ENCODE measurements around the gene FIGNL1. TPM values are rescaled to one million over a fixed set of nuclear protein-coding genes. Genes with fewer than 3 reads are reported as not detected.

The FIGNL1 gene
- total RNA-seq, 4 donors from 2014 or later = 0.80 to 6.2 (median 3.6) TPM

DNA sequence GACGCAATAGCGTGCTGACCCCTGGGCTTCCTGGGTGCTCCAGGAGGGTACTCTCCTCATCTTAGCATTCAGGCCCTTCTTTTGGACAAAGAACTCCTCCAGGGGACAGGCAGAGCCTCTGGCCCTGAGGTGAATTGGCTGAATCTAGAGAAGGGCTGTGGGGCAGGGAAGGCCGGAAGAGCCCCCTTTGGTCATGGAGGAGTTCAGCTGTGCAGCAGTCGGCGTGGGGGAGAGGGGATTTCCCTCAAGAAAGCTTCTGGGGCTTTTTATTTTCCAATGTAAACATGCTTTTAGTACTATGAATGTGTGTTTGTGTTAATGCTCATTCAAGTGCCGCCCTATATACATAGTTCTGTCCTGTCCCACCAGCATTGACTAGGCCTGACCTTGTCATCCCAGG is 38.8 kb downstream of the FIGNL1 start:
- H3K36me3 ChIP-seq = no peaks in the 10 kb centered on the region
- intact Hi-C loops (cut with DNase I; ENCODE audit: low total_unique reads) = loop anchor here (10.0 kb wide), 1 partner anchor 317 kb away; the partner anchor contains the start of gene ZPBP
- no peak for DNase-seq
- in situ Hi-C loops (cut with MboI; ENCODE audit: low pct_ligation_motif_present in 1 of 4, low pct_unique_long_range_greater_than_20kb in 1 of 4, low sequenced_read_pairs in 3 of 4) = loop anchor here in 3 of 4 donors (10.0 to 25.0 kb wide), 2 partner anchors 199 to 207 kb away; no protein-coding TSS in a partner anchor
- TF ChIP-seq, protein P1, sequence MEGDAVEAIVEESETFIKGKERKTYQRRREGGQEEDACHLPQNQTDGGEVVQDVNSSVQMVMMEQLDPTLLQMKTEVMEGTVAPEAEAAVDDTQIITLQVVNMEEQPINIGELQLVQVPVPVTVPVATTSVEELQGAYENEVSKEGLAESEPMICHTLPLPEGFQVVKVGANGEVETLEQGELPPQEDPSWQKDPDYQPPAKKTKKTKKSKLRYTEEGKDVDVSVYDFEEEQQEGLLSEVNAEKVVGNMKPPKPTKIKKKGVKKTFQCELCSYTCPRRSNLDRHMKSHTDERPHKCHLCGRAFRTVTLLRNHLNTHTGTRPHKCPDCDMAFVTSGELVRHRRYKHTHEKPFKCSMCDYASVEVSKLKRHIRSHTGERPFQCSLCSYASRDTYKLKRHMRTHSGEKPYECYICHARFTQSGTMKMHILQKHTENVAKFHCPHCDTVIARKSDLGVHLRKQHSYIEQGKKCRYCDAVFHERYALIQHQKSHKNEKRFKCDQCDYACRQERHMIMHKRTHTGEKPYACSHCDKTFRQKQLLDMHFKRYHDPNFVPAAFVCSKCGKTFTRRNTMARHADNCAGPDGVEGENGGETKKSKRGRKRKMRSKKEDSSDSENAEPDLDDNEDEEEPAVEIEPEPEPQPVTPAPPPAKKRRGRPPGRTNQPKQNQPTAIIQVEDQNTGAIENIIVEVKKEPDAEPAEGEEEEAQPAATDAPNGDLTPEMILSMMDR (IDR thresholded peaks at IDR 0.05) = no peak
- TF ChIP-seq POLR2AphosphoS5 (IDR thresholded peaks at IDR 0.05) (no peak), POLR2A (IDR thresholded peaks at IDR 0.05) (no peak), EP300 (IDR thresholded peaks at IDR 0.05; ENCODE audit: low read depth) (no peak)
- H3K9me3 ChIP-seq = no peaks in the 10 kb centered on the region
- H3K27me3 ChIP-seq = no peaks in the 10 kb centered on the region
- H3K27ac ChIP-seq = peak overlapping the region in 1 of 4 donors; percentile 17
- 84% methylated on average over 6 of the region's 6 CpGs; no CpG with 5 or more reads in 1 of the 2 donors for WGBS, 2 donors (ENCODE audit: low coverage in 1 of 2)
- H3K4me1 ChIP-seq = no peaks in the 10 kb centered on the region
- H3K4me3 ChIP-seq = no peak overlapping the region

DNA sequence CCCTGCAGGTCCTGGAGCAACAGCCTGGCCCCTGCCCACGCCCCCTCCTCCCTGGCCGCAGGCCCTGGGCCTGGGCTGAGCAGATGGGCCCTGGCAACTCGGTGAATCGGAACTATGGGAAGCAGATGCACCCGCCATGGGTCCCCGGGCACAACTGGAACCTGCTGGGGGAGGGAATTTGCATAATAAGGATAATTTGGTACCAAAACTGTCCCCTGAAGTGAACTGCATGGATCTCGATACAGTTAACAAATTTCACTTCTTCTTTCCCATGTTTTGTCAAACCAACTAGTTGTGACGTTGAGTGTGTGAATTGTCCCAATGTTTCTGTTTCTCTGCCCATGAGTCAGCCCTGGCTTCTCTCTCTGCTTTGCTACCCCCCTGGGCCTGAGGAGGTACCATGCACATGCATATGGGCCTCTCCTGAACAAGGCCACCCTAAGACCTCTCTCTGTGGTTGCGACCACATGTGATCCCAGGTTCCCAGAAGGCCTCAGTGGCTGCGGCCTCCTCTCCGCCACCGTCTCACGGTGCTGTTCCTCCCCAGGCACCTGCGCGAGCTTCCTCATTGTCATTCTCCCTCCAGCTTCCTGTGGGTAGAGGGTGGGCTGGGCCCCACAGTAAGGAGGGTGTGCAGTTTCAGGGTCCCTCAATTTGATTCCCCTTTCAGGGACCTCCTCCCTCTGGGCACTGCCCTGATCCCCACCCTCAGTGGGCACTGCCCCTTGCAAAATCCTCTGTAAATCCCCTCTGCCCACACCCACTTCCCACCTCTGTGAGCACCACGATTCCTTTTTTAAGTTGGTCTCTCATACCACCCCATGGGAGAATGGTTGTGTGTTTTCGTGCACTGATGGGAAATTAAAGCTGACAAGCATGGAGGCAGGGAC is 40.0 kb downstream of the FIGNL1 start:
- peak; percentile 43 for DNase-seq
- Histone ChIP-seq H3K27me3 (no peaks in the 10 kb centered on the region), H3K4me1 (no peaks in the 10 kb centered on the region), H3K36me3 (no peaks in the 10 kb centered on the region), H3K9me3 (no peaks in the 10 kb centered on the region), H3K4me3 (no peak overlapping the region), H3K27ac (peak overlapping the region in 3 of 4 donors; percentile 15 to 29 (median 21))
- in situ Hi-C loops (cut with MboI; ENCODE audit: low pct_ligation_motif_present in 1 of 4, low pct_unique_long_range_greater_than_20kb in 1 of 4, low sequenced_read_pairs in 3 of 4) (loop anchor here in 3 of 4 donors (10.0 to 25.0 kb wide), 2 partner anchors 198 to 205 kb away; no protein-coding TSS in a partner anchor), intact Hi-C loops (cut with DNase I; ENCODE audit: low total_unique reads) (loop anchor here (10.0 kb wide), 1 partner anchor 315 kb away; the partner anchor contains the start of gene ZPBP)
- 62 to 70% methylated on average over 2 to 16 of the region's 17 CpGs for WGBS, 2 donors (ENCODE audit: low coverage in 1 of 2)
- TF ChIP-seq EP300 (IDR thresholded peaks at IDR 0.05; ENCODE audit: low read depth) (no peak), POLR2AphosphoS5 (IDR thresholded peaks at IDR 0.05) (no peak), POLR2A (IDR thresholded peaks at IDR 0.05) (no peak)
- TF ChIP-seq, protein P1 (IDR thresholded peaks at IDR 0.05) = no peak

DNA sequence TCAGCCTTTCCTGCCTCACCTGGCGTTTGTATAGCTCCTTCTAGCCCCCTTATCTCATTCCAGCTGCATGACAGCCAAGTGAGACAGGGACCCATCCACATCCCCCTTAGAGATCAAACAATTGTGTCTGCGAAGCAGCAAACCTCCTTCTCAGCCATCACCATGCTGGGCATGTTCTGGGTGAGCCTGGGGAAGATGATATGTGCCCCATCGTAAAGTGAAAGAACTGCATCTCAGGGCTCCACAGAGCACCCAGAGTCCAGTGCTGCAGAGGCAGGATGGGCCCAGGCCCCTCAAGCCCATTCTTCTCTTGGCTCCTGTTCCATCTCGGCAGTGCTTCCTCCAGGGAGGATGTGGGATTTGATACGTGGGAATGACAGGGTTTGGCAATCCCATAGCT is 43.2 kb downstream of the FIGNL1 start:
- no peak for TF ChIP-seq POLR2A (IDR thresholded peaks at IDR 0.05)
- TF ChIP-seq POLR2AphosphoS5 (IDR thresholded peaks at IDR 0.05) = no peak
- TF ChIP-seq EP300 (IDR thresholded peaks at IDR 0.05; ENCODE audit: low read depth) = no peak
- TF ChIP-seq, protein P1 (IDR thresholded peaks at IDR 0.05) = no peak
- no peak for DNase-seq
- 73% methylated on average over 5 of the region's 5 CpGs; no CpG with 5 or more reads in 1 of the 2 donors for WGBS, 2 donors (ENCODE audit: low coverage in 1 of 2)
- Histone ChIP-seq H3K36me3 (no peaks in the 10 kb centered on the region), H3K9me3 (no peaks in the 10 kb centered on the region), H3K27me3 (peaks cover 4% of the 10 kb centered on the region), H3K27ac (no peak overlapping the region), H3K4me1 (no peaks in the 10 kb centered on the region), H3K4me3 (no peak overlapping the region)
- in situ Hi-C loops (cut with MboI; ENCODE audit: low pct_ligation_motif_present in 1 of 4, low pct_unique_long_range_greater_than_20kb in 1 of 4, low sequenced_read_pairs in 3 of 4) (loop anchor here in 1 of 4 donors (25.0 kb wide), 1 partner anchor 195 kb away; no protein-coding TSS in a partner anchor), intact Hi-C loops (cut with DNase I; ENCODE audit: low total_unique reads) (no loop called here)

DNA sequence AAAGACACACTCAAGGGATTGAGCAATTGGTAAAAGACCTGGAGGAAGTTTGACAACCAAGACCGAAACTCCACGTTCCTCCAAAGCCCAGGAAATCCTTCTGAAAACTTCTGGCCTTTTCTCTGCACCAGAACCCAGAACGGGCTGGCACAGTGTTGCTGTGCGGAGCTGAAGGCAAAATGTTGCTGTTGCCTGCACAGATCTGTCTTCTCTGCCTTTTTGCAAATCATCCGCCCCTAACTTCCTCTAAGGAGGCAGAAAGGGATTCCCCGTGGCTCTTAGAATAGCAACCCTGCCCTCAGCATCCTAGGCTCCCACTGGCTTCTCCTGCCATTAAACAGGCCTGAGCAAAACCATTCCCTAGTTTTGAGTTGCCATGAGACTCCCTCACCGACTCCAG is 44.9 kb downstream of the FIGNL1 start:
- WGBS, 2 donors (ENCODE audit: low coverage in 1 of 2) = 75% methylated on average over 7 of the region's 7 CpGs; no CpG with 5 or more reads in 1 of the 2 donors
- Histone ChIP-seq H3K4me3 (no peak overlapping the region), H3K27me3 (peaks cover 5% of the 10 kb centered on the region), H3K27ac (no peak overlapping the region), H3K9me3 (no peaks in the 10 kb centered on the region), H3K36me3 (no peaks in the 10 kb centered on the region), H3K4me1 (no peaks in the 10 kb centered on the region)
- DNase-seq = no peak
- intact Hi-C loops (cut with DNase I; ENCODE audit: low total_unique reads) (no loop called here), in situ Hi-C loops (cut with MboI; ENCODE audit: low pct_ligation_motif_present in 1 of 4, low pct_unique_long_range_greater_than_20kb in 1 of 4, low sequenced_read_pairs in 3 of 4) (loop anchor here in 1 of 4 donors (25.0 kb wide), 1 partner anchor 193 kb away; no protein-coding TSS in a partner anchor)
- TF ChIP-seq POLR2AphosphoS5 (IDR thresholded peaks at IDR 0.05) (no peak), EP300 (IDR thresholded peaks at IDR 0.05; ENCODE audit: low read depth) (no peak)

All from transverse colon (tissue), 4 donors.